Suprapubic skin (tissue), 4 donors: ENCODE data around the gene SERPING1.

Experiments
- CTCF ChIP-seq, 2 donors: fragments of 200-600 bp in 1 of 2; fragments of 450-650 bp in 1 of 2; sonication (generic) in 1 of 2; IDR thresholded peaks; one replicate each; pipeline ENCODE4 v1.5.1; 2016 to 2019; ENCODE audit warnings: antibody characterized with exemption in 2 of 2, mild to moderate bottlenecking in 1 of 2, moderate library complexity in 1 of 2
- POLR2A ChIP-seq, 2 donors: fragments of 450-650 bp; IDR thresholded peaks; one replicate each; pipeline ENCODE4 v1.6.1; 2017; ENCODE audit warnings: antibody characterized with exemption in 2 of 2, mild to moderate bottlenecking in 2 of 2, moderate library complexity in 2 of 2
- POLR2AphosphoS5 ChIP-seq, 3 donors: sonication (generic); formaldehyde crosslinking; IDR thresholded peaks; one replicate each; pipeline ENCODE4 v1.6.1; 2017; ENCODE audit warnings: antibody characterized with exemption in 3 of 3

DNA sequence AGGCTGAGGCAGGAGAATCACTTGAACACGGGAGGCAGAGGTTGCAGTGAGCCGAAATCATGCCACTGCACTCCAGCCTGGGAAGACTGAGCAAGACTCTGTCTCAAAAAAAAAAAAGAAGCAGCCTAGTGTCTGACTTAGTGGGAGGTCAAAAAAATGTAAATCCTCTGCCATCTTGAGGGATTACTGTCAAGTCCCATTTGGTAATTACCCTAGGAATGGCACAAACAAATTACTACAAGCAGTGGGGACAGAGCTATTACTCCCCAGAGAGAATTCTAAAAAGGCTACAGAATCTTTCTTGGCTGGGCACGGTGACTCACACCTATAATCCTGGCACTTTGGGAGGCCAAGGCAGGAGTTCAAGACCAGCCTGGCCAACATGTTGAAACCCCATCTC is 3.8 kb downstream of the SERPING1 start:
- TF ChIP-seq CTCF (IDR thresholded peaks at IDR 0.05), result no peak
- TF ChIP-seq POLR2AphosphoS5 (IDR thresholded peaks at IDR 0.05), result no peak
- no peak for TF ChIP-seq POLR2A (IDR thresholded peaks at IDR 0.05)
